ENCODE data around the gene ATP6V1E1.

DNA sequence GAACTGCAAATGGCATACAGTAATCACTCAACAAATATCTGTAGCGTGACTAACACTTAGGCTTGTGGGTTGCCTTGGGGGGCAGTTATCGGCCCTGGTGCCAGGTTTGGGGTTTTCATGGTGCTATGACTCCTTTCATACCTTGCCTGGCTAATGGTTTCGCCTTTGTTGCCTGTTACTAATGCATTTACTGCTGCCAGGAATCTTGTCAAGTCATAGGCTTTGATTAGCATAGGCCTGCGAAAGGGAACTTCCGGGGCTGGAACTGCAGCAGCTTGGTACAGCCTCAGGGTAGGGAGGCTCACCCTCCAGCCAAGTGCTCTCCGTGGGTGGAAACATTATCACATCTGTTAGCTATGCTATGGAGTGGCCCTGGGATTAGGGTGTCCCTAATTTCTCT lies 52.1 kb downstream of the ATP6V1E1 start:
- no peak for TF ChIP-seq POLR2A (IDR thresholded peaks at IDR 0.05)
- TF ChIP-seq, protein P1, sequence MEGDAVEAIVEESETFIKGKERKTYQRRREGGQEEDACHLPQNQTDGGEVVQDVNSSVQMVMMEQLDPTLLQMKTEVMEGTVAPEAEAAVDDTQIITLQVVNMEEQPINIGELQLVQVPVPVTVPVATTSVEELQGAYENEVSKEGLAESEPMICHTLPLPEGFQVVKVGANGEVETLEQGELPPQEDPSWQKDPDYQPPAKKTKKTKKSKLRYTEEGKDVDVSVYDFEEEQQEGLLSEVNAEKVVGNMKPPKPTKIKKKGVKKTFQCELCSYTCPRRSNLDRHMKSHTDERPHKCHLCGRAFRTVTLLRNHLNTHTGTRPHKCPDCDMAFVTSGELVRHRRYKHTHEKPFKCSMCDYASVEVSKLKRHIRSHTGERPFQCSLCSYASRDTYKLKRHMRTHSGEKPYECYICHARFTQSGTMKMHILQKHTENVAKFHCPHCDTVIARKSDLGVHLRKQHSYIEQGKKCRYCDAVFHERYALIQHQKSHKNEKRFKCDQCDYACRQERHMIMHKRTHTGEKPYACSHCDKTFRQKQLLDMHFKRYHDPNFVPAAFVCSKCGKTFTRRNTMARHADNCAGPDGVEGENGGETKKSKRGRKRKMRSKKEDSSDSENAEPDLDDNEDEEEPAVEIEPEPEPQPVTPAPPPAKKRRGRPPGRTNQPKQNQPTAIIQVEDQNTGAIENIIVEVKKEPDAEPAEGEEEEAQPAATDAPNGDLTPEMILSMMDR (IDR thresholded peaks at IDR 0.05), result no peak

Data from body of pancreas (tissue), 4 donors.